NT2/D1 (cell line): ENCODE data around the gene PHKB.

Experiments
- DNase-seq: peaks from one replicate; pipeline ENCODE4 v3.0.0-alpha.2; 2011; ENCODE audit warnings: low read depth, low spot score
- H3K27me3 ChIP-seq: 2 replicates; pipeline ENCODE4 v1.6.0; 2011; ENCODE audit warnings: mild to moderate bottlenecking; ENCODE audit not compliant: insufficient read length, insufficient read depth
- H3K36me3 ChIP-seq: 2 replicates; pipeline ENCODE4 v1.6.1; 2011; ENCODE audit warnings: mild to moderate bottlenecking, low read length, mixed read lengths; ENCODE audit not compliant: insufficient read depth, insufficient read length
- H3K4me1 ChIP-seq: 2 replicates; pipeline ENCODE4 v1.5.1; 2011; ENCODE audit not compliant: insufficient read depth, insufficient read length
- H3K4me3 ChIP-seq: 2 replicates; pipeline ENCODE4 v1.5.1; 2011; ENCODE audit warnings: low read depth; ENCODE audit not compliant: insufficient read length
- H3K9ac ChIP-seq: 2 replicates; pipeline ENCODE4 v1.6.0; 2011; ENCODE audit warnings: low read depth; ENCODE audit not compliant: insufficient read length
- H3K9me3 ChIP-seq: 2 replicates; pipeline ENCODE4 v1.5.1; 2011; ENCODE audit warnings: mild to moderate bottlenecking, low read length; ENCODE audit not compliant: insufficient read depth
- SUZ12 ChIP-seq: IDR thresholded peaks from 2 replicates; pipeline ENCODE4 v1.6.1; 2011; ENCODE audit not compliant: insufficient read length, insufficient read depth; ENCODE audit errors: extremely low read depth
- YY1 ChIP-seq: IDR thresholded peaks from 2 replicates; pipeline ENCODE4 v1.6.1; 2011; ENCODE audit not compliant: insufficient read length, insufficient read depth
- ZNF274 ChIP-seq: IDR thresholded peaks from 2 replicates; pipeline ENCODE4 v1.6.1; 2011; ENCODE audit warnings: mild to moderate bottlenecking, low read depth, low read length

Gene PHKB

GRCh38 chr16:47446431-47446830 lies 14.7 kb upstream of the PHKB start:
- Histone ChIP-seq H3K9me3 (no peaks in the 10 kb centered on the region; the same call in 1 of the 2 replicates), H3K4me3 (no peak overlapping the region), H3K27me3 (no peaks in the 10 kb centered on the region), H3K36me3 (peaks cover 35% of the 10 kb centered on the region), H3K9ac (no peak overlapping the region), H3K4me1 (no peaks in the 10 kb centered on the region)
- DNase-seq, result no peak
- TF ChIP-seq YY1, result no peak
- TF ChIP-seq SUZ12, result no peak
- TF ChIP-seq ZNF274, result no peak

- peaks cover 57% of the 10 kb centered on the region for H3K36me3 ChIP-seq
- TF ChIP-seq SUZ12 (no peak), YY1 (no peak), ZNF274 (no peak)
- H3K4me3 ChIP-seq, result no peak overlapping the region
- DNase-seq, result no peak
- H3K27me3 ChIP-seq, result no peaks in the 10 kb centered on the region
- no peak overlapping the region for H3K9ac ChIP-seq
- no peaks in the 10 kb centered on the region for H3K4me1 ChIP-seq
- no peaks in the 10 kb centered on the region for H3K9me3 ChIP-seq
Observed at GRCh38 chr16:47448830-47449575, 12.1 kb upstream of the PHKB start.

GRCh38 chr16:47449788-47450187 lies 11.3 kb upstream of the PHKB start:
- no peak for DNase-seq
- Histone ChIP-seq H3K4me3 (no peak overlapping the region), H3K27me3 (no peaks in the 10 kb centered on the region), H3K9ac (no peak overlapping the region), H3K36me3 (peaks cover 60% of the 10 kb centered on the region), H3K9me3 (no peaks in the 10 kb centered on the region), H3K4me1 (no peaks in the 10 kb centered on the region)
- TF ChIP-seq YY1 (no peak), ZNF274 (no peak), SUZ12 (no peak)

- DNase-seq, result no peak
- Histone ChIP-seq H3K9ac (no peak overlapping the region), H3K4me1 (no peaks in the 10 kb centered on the region)
Observed at GRCh38 chr16:47458331-47458730, 2.8 kb upstream of the PHKB start.

GRCh38 chr16:47459603-47460002 lies 1.5 kb upstream of the PHKB start:
- Histone ChIP-seq H3K9ac (peak overlapping the region; percentile 99), H3K27me3 (no peaks in the 10 kb centered on the region), H3K4me1 (peaks cover 2% of the 10 kb centered on the region), H3K36me3 (peaks cover 39% of the 10 kb centered on the region), H3K4me3 (peak overlapping the region; percentile 99), H3K9me3 (no peaks in the 10 kb centered on the region)
- DNase-seq, result no peak
- TF ChIP-seq SUZ12 (no peak), YY1 (no peak), ZNF274 (no peak)

More at GRCh38 chr16:47458331-47458730, 2.8 kb upstream of the PHKB start:
- no peaks in the 10 kb centered on the region for H3K27me3 ChIP-seq
- H3K36me3 ChIP-seq, result peaks cover 41% of the 10 kb centered on the region
- H3K4me3 ChIP-seq, result no peak overlapping the region
- TF ChIP-seq SUZ12 (no peak), ZNF274 (no peak), YY1 (no peak)
- H3K9me3 ChIP-seq, result no peaks in the 10 kb centered on the region

- Histone ChIP-seq H3K9me3 (no peaks in the 10 kb centered on the region), H3K9ac (peak overlapping the region; percentile 99), H3K36me3 (peaks cover 40% of the 10 kb centered on the region), H3K4me3 (peak overlapping the region; percentile 99), H3K4me1 (peaks cover 2% of the 10 kb centered on the region), H3K27me3 (no peaks in the 10 kb centered on the region)
- TF ChIP-seq SUZ12, result no peak
- TF ChIP-seq ZNF274, result no peak
- no peak for TF ChIP-seq YY1
- no peak for DNase-seq
Observed at GRCh38 chr16:47460359-47460710, 796 bp upstream of the PHKB start.

GRCh38 chr16:47461598-47462266 lies 601 bp downstream of the PHKB start:
- peaks cover 36% of the 10 kb centered on the region for H3K36me3 ChIP-seq

More at GRCh38 chr16:47461598-47462266, 601 bp downstream of the PHKB start:
- peak; percentile 5 for DNase-seq
- Histone ChIP-seq H3K4me3 (peak overlapping the region; percentile 99), H3K4me1 (peaks cover 2% of the 10 kb centered on the region), H3K27me3 (no peaks in the 10 kb centered on the region), H3K9me3 (no peaks in the 10 kb centered on the region), H3K9ac (peak overlapping the region; percentile 99)
- TF ChIP-seq YY1, result no peak
- TF ChIP-seq ZNF274, result no peak
- TF ChIP-seq SUZ12, result no peak
